Measurements from ENCODE around the gene CGREF1. TPM values are rescaled to one million over a fixed set of nuclear protein-coding genes. Genes with fewer than 3 reads are reported as not detected.
A peak's percentile ranks its signal among the peaks of the same experiment; 100 is the strongest.

The CGREF1 gene
- polyA plus RNA-seq, 1 of the 3 experiments (the other 2 are of a cell fraction): 18.3 TPM

DNA sequence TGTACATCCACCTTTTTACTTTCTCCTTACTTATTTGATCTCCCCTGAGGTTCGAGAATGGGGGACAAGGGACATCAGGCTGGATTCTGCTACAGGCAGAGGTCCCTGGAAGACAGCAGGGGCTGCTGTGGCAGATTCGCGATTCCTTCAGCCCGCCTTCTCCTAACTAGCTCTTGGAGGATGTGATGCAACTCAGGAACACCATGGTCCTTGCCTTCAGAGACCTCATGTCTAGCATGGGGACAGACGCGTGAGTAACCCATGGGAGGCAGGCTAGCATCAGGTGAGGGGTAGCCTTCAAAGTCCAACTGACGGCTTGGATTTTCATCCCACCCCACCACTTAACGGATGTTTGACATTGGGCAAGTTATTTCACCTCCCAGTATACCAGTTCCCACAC, 29.0 kb upstream of the CGREF1 start:
- Histone ChIP-seq H3K27ac (ENCODE audit: low read depth in 2 of 2, low read length in 1 of 2) (no peak overlapping the region), H3K9ac (no peak overlapping the region), H3K9me2 (no peaks in the 10 kb centered on the region), H3K36me3 (replicated peaks in 1 of 2; ENCODE audit: control insufficient read depth in 1 of 2, insufficient read depth in 2 of 2, low read length in 1 of 2) (no peaks in the 10 kb centered on the region), H3K79me2 (ENCODE audit: insufficient read depth) (no peaks in the 10 kb centered on the region), H4K20me1 (ENCODE audit: insufficient read depth) (no peaks in the 10 kb centered on the region), H3K4me1 (ENCODE audit: control insufficient read depth in 1 of 2, insufficient read depth in 2 of 2, low read depth in 1 of 2, low read length in 1 of 2) (no peaks in the 10 kb centered on the region), H3K9me3 (peaks cover 3% of the 10 kb centered on the region), H3K4me2 (no peak overlapping the region), H3K4me3 (ENCODE audit: low read depth in 2 of 2, low read length in 1 of 2) (no peak overlapping the region), H3K27me3 (ENCODE audit: insufficient read depth) (peaks cover 10% of the 10 kb centered on the region), H2AFZ (ENCODE audit: low read depth) (no peak overlapping the region), H3F3A (replicated peaks; ENCODE audit: insufficient read depth) (no peaks in the 10 kb centered on the region)
- DNase-seq: peak; percentile 15
- POLR2A ChIA-PET: no interaction called here
- CTCF ChIA-PET: interaction anchor here (0.8 to 7.4 kb wide), 5 partner anchors 14 to 39 kb away, joined by 3 to 56 read pairs (median 4); no protein-coding TSS in a partner anchor
- TF ChIP-seq GATA2 (CRISPR knock-in tag; IDR thresholded peaks at IDR 0.05) (no peak), EZH2phosphoT487 (IDR thresholded peaks at IDR 0.05; ENCODE audit: borderline replicate concordance, low read depth) (no peak), CHD2 (IDR thresholded peaks at IDR 0.05; ENCODE audit: low read length, partially characterized antibody) (no peak), ELF1 (IDR thresholded peaks at IDR 0.05) (no peak)
- 85% methylated on average over 8 of the region's 8 CpGs for WGBS (ENCODE audit: low lambda C conversion rate)

DNA sequence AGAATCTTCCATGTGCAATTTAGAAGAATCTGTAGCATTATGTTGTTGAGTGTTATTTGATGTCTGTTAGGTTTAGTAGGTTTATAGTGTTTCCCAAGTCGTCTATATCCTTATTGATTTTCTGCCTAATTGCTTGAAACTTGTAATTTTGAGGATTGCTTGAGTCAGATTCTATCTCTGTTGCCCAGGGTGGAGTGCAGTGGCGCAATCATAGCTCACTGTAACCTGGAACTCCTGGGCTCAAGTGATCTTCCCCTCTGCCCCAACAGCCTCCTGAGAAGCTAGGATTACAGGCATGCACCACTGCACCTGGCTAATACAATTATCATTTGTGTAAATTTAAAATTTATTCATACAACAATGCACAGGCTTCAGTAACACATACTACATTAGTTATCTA, 26.8 kb upstream of the CGREF1 start:
- Histone ChIP-seq H3K36me3 (replicated peaks in 1 of 2; ENCODE audit: control insufficient read depth in 1 of 2, insufficient read depth in 2 of 2, low read length in 1 of 2) (no peaks in the 10 kb centered on the region), H3K79me2 (ENCODE audit: insufficient read depth) (no peaks in the 10 kb centered on the region), H3K4me2 (no peak overlapping the region), H2AFZ (ENCODE audit: low read depth) (no peak overlapping the region), H4K20me1 (ENCODE audit: insufficient read depth) (no peaks in the 10 kb centered on the region), H3F3A (replicated peaks; ENCODE audit: insufficient read depth) (no peaks in the 10 kb centered on the region), H3K9ac (no peak overlapping the region), H3K4me3 (ENCODE audit: low read depth in 2 of 2, low read length in 1 of 2) (no peak overlapping the region), H3K27ac (ENCODE audit: low read depth in 2 of 2, low read length in 1 of 2) (no peak overlapping the region), H3K9me2 (no peaks in the 10 kb centered on the region), H3K4me1 (ENCODE audit: control insufficient read depth in 1 of 2, insufficient read depth in 2 of 2, low read depth in 1 of 2, low read length in 1 of 2) (no peaks in the 10 kb centered on the region), H3K27me3 (ENCODE audit: insufficient read depth) (peaks cover 19% of the 10 kb centered on the region), H3K9me3 (peaks cover 6% of the 10 kb centered on the region)
- WGBS (ENCODE audit: low lambda C conversion rate): 64% methylated on average over 2 of the region's 2 CpGs
- ChIA-PET CTCF (interaction anchor here (0.7 to 3.4 kb wide), 8 partner anchors 9 to 134 kb away, joined by 3 to 15 read pairs (median 4); no protein-coding TSS in a partner anchor), POLR2A (no interaction called here)
- TF ChIP-seq RCOR1 (IDR thresholded peaks at IDR 0.05; ENCODE audit: low read length) (no peak), TAF1 (IDR thresholded peaks at IDR 0.05; ENCODE audit: borderline replicate concordance, low read depth, low read length) (no peak), EP300 (IDR thresholded peaks at IDR 0.05; ENCODE audit: borderline replicate concordance in 1 of 2, low read depth in 1 of 2, low read length in 1 of 2) (no peak), ELF1 (IDR thresholded peaks at IDR 0.05) (no peak), SMC3 (IDR thresholded peaks at IDR 0.05; ENCODE audit: low read depth, low read length) (no peak), NRF1 (IDR thresholded peaks at IDR 0.05; ENCODE audit: low read depth, low read length) (no peak), CHD2 (IDR thresholded peaks at IDR 0.05; ENCODE audit: low read length, partially characterized antibody) (no peak), RAD21 (IDR thresholded peaks at IDR 0.05; ENCODE audit: low read length) (no peak), MXI1 (IDR thresholded peaks at IDR 0.05; ENCODE audit: low read depth, low read length) (no peak), FOXJ3 (CRISPR knock-in tag; IDR thresholded peaks at IDR 0.05) (no peak), SIN3A (IDR thresholded peaks at IDR 0.05; ENCODE audit: borderline replicate concordance, low read depth, low read length) (no peak), YY1 (IDR thresholded peaks at IDR 0.05; ENCODE audit: low read depth) (no peak), TEAD4 (IDR thresholded peaks at IDR 0.05; ENCODE audit: borderline replicate concordance, insufficient read depth) (no peak), GABPA (IDR thresholded peaks at IDR 0.05; ENCODE audit: low read depth) (no peak)
- TF ChIP-seq, protein P1, sequence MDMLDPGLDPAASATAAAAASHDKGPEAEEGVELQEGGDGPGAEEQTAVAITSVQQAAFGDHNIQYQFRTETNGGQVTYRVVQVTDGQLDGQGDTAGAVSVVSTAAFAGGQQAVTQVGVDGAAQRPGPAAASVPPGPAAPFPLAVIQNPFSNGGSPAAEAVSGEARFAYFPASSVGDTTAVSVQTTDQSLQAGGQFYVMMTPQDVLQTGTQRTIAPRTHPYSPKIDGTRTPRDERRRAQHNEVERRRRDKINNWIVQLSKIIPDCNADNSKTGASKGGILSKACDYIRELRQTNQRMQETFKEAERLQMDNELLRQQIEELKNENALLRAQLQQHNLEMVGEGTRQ (IDR thresholded peaks at IDR 0.05; ENCODE audit: borderline replicate concordance, low read depth, low read length): no peak
- TF ChIP-seq, protein P2, sequence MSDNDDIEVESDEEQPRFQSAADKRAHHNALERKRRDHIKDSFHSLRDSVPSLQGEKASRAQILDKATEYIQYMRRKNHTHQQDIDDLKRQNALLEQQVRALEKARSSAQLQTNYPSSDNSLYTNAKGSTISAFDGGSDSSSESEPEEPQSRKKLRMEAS (IDR thresholded peaks at IDR 0.05; ENCODE audit: low read depth): no peak
- TF ChIP-seq, protein P3, sequence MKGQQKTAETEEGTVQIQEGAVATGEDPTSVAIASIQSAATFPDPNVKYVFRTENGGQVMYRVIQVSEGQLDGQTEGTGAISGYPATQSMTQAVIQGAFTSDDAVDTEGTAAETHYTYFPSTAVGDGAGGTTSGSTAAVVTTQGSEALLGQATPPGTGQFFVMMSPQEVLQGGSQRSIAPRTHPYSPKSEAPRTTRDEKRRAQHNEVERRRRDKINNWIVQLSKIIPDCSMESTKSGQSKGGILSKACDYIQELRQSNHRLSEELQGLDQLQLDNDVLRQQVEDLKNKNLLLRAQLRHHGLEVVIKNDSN (IDR thresholded peaks at IDR 0.05; ENCODE audit: borderline replicate concordance, low read depth): no peak
- TF ChIP-seq, protein P4, sequence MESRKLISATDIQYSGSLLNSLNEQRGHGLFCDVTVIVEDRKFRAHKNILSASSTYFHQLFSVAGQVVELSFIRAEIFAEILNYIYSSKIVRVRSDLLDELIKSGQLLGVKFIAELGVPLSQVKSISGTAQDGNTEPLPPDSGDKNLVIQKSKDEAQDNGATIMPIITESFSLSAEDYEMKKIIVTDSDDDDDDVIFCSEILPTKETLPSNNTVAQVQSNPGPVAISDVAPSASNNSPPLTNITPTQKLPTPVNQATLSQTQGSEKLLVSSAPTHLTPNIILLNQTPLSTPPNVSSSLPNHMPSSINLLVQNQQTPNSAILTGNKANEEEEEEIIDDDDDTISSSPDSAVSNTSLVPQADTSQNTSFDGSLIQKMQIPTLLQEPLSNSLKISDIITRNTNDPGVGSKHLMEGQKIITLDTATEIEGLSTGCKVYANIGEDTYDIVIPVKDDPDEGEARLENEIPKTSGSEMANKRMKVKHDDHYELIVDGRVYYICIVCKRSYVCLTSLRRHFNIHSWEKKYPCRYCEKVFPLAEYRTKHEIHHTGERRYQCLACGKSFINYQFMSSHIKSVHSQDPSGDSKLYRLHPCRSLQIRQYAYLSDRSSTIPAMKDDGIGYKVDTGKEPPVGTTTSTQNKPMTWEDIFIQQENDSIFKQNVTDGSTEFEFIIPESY (IDR thresholded peaks at IDR 0.05; ENCODE audit: borderline replicate concordance, low read depth): no peak
- no peak for DNase-seq

All from SK-N-SH (cell line).